ENCODE results near the gene MBTD1.
"Not testable (repeated sequence)": the region's sequence is repeated elsewhere in the genome, so short reads cannot be mapped to it uniquely, and the experiment has no call there.

Gene MBTD1

DNA sequence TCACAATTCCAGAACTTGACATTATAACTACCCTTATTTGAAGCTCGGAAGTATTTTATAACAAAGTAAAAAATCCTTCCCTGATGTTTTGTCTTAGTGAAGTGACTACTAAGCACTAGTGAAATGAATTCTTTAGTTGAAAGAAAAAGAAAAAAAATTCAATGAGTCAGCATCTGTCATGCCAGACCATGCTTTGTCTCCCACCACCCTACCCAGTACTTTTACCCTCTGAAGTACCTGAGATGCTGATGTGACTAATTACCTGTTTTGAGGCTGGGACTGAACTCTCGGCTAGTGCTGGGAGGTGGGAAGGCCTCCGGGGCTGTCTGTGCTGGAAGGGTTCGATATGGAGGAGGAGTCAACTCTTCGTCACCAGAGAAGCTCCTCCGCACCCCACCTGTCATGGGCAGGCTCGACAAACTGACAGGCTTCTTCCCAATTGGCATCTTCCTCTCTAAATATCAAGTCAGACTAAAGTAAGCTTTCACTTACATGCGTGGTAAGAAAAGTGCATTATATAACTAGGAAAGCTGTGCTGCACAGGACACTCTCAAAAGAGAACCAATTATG lies 74.0 kb downstream of the MBTD1 start:
- FAIRE-seq = no peak

DNA sequence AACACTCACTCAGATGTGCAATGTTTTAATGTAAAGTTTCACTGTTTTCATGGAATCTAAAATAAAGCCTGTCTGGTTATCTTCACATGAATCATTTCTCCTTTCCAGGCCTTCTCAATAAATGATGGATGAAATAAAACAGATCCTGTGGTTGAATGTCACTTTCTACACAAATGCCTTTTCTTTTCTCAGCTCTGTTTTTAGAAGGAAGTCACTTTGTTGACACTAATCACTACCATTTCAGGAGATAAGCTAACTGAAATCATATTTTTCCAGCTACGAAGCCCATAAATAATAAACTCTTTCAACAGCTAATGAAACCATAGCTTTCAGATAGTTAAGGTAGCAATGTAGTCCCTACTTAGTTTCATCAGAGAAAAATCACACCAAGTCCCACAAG lies 75.7 kb downstream of the MBTD1 start:
- FAIRE-seq = no peak

- no peak for FAIRE-seq
Measured at GRCh38 chr17:51180486-51180885, 79.4 kb downstream of the MBTD1 start.

DNA sequence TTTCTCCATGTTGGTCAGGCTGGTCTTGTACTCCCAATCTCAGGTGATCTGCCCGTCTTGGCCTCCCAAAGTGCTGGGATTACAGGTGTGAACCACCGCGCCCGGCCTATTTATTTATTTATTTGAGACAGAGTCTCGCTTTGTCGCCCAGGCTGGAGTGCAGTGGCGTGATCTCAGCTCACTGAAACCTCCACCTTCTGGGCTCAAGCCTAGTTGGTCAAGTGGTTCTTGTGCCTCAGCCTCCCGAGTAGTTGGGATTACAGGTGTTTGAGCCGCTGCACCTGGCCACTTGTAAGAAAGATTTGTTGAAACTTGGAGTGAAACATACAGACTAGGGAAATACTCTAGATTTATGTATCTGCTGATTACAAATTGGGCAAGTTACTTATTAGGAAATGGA lies 87.8 kb downstream of the MBTD1 start:
- FAIRE-seq = not testable (repeated sequence)

GRCh38 chr17:51170736-51171135 lies 89.1 kb downstream of the MBTD1 start:
- FAIRE-seq = no peak

- no peak for FAIRE-seq
Measured at GRCh38 chr17:51169340-51169739, 90.5 kb downstream of the MBTD1 start.

- FAIRE-seq = no peak
Measured at GRCh38 chr17:51166987-51167931, 92.6 kb downstream of the MBTD1 start.

- FAIRE-seq = no peak
Measured at GRCh38 chr17:51166198-51166986, 93.5 kb downstream of the MBTD1 start, which contains the start of gene NME2. TSS of gene NME2 (plus strand) at chr17:51166411. CDS start at chr17:51166831, 420 bp downstream.

GRCh38 chr17:51165680-51166197 lies 94.1 kb downstream of the MBTD1 start:
- FAIRE-seq = no peak

- FAIRE-seq = no peak
Measured at GRCh38 chr17:51164911-51165679, 94.8 kb downstream of the MBTD1 start.

- no peak for FAIRE-seq
Measured at GRCh38 chr17:51161541-51161940, 98.3 kb downstream of the MBTD1 start.

- FAIRE-seq = no peak
Measured at GRCh38 chr17:51159604-51160003, 100.2 kb downstream of the MBTD1 start.

DNA sequence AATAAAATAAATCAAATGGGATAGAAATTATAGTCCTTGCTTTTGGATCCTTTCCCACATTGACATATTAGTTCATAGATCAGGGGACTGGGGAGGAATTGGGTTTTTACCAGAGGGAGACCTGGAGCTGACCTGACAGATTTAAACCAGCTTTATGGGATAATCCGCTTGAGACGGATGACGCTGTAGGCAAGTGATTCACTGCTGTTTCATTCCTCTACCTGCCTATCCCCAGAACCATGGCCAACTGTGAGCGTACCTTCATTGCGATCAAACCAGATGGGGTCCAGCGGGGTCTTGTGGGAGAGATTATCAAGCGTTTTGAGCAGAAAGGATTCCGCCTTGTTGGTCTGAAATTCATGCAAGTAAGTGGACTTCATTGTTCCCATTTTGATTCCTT lies 104.4 kb downstream of the MBTD1 start:
- FAIRE-seq = no peak

- FAIRE-seq = no peak
Measured at GRCh38 chr17:51154176-51154575, 105.7 kb downstream of the MBTD1 start.

DNA sequence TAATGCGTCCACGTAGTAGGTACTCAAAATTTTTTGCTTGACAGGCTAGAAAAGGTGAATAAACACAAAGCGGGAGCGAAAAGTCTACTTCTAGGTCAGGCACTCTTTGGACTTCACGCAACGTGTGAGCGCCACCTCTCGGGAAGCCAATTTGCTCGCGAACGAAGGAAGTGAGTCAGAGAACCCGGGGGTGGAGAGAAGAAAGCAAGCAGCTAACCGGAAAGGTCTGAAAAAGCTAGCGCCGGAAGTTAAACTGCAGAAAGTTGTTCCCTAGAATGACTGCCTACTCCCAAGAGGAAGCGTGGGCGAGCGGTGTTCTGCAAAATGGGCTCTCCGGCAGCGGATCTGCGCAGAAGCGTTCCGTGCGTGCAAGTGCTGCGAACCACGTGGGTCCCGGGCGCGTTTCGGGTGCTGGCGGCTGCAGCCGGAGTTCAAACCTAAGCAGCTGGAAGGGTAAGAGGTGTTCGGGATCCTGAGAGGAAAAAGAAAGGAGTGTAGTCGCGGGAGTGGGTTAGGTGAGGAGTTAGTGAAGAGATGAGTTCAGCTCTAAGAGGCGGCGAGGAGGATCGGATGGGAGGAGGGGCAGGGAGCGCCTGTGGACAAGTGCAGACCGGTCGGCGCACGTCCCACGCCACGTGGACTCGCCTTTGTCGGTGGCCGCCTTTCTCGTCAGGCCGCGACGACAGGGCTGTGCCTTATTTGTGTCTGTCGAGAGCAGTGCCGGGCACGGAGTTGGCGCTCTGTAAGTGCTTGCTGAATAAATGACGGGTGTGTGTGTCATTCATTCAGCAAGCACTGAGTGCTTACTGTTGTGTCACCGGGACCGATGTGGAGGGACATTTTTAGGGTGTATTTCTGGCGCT lies 106.4 kb downstream of the MBTD1 start, which contains the start of gene NME1:
NME1 (plus strand) TSS at position 350 of the 863 bp plus-strand sequence. CDS start 2,096 bp downstream, outside the sequence.
- peak; percentile 96 for FAIRE-seq

DNA sequence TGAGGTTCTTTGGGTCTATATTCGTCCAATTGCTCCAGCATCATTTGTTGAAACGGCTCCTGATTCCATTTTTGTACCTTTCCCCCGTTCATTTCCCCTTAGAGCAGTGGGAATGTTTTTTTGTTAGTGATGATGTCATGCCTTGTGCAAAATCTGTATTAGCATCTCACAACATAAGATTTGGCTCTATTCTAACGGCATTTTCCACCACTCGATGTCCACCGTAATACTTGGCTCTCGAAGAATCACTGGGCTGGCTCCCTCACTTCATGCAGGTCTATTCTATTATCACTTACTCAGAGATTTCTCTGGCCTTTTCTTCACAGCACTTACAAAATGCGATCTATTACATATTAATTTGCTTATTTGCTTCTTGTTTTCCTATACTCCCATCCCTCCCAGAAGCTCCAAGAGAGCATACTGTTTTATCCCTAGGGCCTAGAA lies 107.1 kb downstream of the MBTD1 start:
- no peak for FAIRE-seq

DNA sequence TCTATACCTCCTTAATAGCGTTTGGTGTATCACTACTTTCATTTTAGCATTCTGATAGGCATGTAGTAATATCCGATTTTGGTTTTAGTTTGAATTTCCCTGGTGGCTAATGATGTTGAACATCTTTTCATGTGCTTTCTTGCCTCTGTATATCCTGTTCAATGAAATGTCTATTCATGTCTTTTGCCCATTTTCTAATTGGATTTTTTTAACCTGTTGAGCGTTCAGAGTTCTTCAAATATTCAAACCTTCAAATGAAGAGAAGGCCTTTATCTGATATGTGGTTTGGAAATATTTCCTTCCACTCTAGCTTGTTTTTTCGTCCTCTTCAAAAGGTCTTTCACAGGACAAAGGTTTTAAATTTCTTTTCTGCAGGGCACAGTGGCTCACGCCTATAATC lies 108.9 kb downstream of the MBTD1 start:
- no peak for FAIRE-seq

DNA sequence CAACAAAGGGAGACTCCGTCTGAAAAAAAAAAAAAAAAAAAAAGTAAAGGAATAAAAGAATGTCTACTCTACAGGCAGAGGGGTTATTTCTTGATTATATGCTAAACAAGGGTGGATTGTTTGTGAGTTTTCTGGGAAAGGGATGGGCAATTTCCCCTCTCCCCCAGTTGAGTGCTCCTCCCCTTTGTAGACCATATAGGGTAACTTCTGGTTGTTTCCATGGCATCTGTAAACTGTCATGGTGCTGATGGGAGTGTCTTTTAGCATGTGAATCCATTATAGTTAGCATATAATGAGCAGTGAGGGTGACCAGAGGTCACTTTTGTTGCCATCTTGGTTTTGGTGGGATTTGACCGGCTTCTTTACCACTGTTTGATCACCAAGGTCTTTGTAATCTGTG lies 110.7 kb downstream of the MBTD1 start:
- no peak for FAIRE-seq

DNA sequence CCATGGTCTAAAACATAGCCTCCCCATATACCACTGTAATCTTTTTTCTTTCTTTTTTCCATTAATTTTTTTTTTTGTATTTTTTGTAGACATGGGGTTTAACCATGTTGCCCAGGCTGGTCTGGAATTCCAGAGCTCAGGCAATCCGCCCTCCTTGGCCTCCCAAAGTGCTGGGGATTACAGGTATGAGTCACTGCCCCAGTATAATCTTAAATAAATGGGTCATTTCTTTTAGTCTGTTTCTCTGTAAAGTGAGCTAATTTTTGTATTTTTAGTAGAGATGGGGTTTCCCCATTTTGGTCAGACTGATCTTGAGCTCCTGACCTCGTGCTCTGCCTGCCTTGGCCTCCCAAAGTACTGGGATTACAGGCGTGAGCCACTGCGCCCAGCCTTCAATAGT lies 112.2 kb downstream of the MBTD1 start:
- no peak for FAIRE-seq

GRCh38 chr17:51144266-51145022 lies 115.4 kb downstream of the MBTD1 start:
- no peak for FAIRE-seq
